ENCODE results near the gene OR2V2.
"Not testable (repeated sequence)": the region's sequence is repeated elsewhere in the genome, so short reads cannot be mapped to it uniquely, and the experiment has no call there.

The OR2V2 gene

GRCh38 chr5:181114844-181115778, 32.3 kb upstream of the OR2V2 start:
- peak; percentile 10 for DNase-seq (ENCODE audit: low spot score)

- DNase-seq (ENCODE audit: low spot score), result no peak
Observed at GRCh38 chr5:181118369-181118768, 29.0 kb upstream of the OR2V2 start.

GRCh38 chr5:181119105-181119504, 28.3 kb upstream of the OR2V2 start:
- DNase-seq (ENCODE audit: low spot score), result no peak

- no peak for DNase-seq (ENCODE audit: low spot score)
Observed at GRCh38 chr5:181120306-181120705, 27.1 kb upstream of the OR2V2 start.

- DNase-seq (ENCODE audit: low spot score), result no peak
Observed at GRCh38 chr5:181120761-181121160, 26.6 kb upstream of the OR2V2 start.

GRCh38 chr5:181121675-181122561, 25.5 kb upstream of the OR2V2 start:
- DNase-seq (ENCODE audit: low spot score), result peak; percentile 11

- no peak for DNase-seq (ENCODE audit: low spot score)
Observed at GRCh38 chr5:181124526-181124925, 22.9 kb upstream of the OR2V2 start.

- no peak for DNase-seq (ENCODE audit: low spot score)
Observed at GRCh38 chr5:181126841-181127240, 20.5 kb upstream of the OR2V2 start.

GRCh38 chr5:181127456-181127855, 19.9 kb upstream of the OR2V2 start:
- peak; percentile 18 for DNase-seq (ENCODE audit: low spot score)

GRCh38 chr5:181127907-181128626, 19.3 kb upstream of the OR2V2 start:
- DNase-seq (ENCODE audit: low spot score), result peak; percentile 18

- no peak for DNase-seq (ENCODE audit: low spot score)
Observed at GRCh38 chr5:181129601-181130000, 17.8 kb upstream of the OR2V2 start.

- DNase-seq (ENCODE audit: low spot score), result not testable (repeated sequence)
Observed at GRCh38 chr5:181130081-181130480, 17.3 kb upstream of the OR2V2 start.

GRCh38 chr5:181130832-181131496, 16.4 kb upstream of the OR2V2 start, which contains the start of gene OR2V1:
TSS of gene OR2V1 (minus strand) at chr5:181131169. CDS start at chr5:181125304, 5,865 bp downstream.
- DNase-seq (ENCODE audit: low spot score), result no peak

GRCh38 chr5:181131514-181131913, 15.9 kb upstream of the OR2V2 start:
- no peak for DNase-seq (ENCODE audit: low spot score)

- DNase-seq (ENCODE audit: low spot score), result no peak
Observed at GRCh38 chr5:181133083-181133482, 14.3 kb upstream of the OR2V2 start.

GRCh38 chr5:181133610-181134231, 13.7 kb upstream of the OR2V2 start:
- DNase-seq (ENCODE audit: low spot score), result no peak

GRCh38 chr5:181134259-181134658, 13.1 kb upstream of the OR2V2 start:
- DNase-seq (ENCODE audit: low spot score), result no peak

GRCh38 chr5:181136361-181136955, 10.9 kb upstream of the OR2V2 start:
- no peak for DNase-seq (ENCODE audit: low spot score)

- DNase-seq (ENCODE audit: low spot score), result no peak
Observed at GRCh38 chr5:181138258-181138657, 9.1 kb upstream of the OR2V2 start.

- DNase-seq (ENCODE audit: low spot score), result no peak
Observed at GRCh38 chr5:181140766-181141165, 6.6 kb upstream of the OR2V2 start.

- DNase-seq (ENCODE audit: low spot score), result no peak
Observed at GRCh38 chr5:181142054-181142453, 5.3 kb upstream of the OR2V2 start.
